MM.1S (cell line): ENCODE measurements around the gene BLCAP.

Source experiments
- CTCF ChIP-seq: fragments of 300-600 bp; sonication (generic); IDR thresholded peaks from 2 replicates; pipeline ENCODE4 v1.5.1; 2016; ENCODE audit warnings: antibody characterized with exemption, low read length, mixed read lengths
- EZH2 ChIP-seq: fragments of 300-600 bp; sonication (generic); optimal IDR thresholded peaks from 2 replicates; pipeline ENCODE3; 2017; ENCODE audit warnings: low read depth, mild to moderate bottlenecking, antibody characterized with exemption, low read length, mixed read lengths
- EZH2phosphoT487 ChIP-seq: fragments of 300-600 bp; sonication (generic); IDR thresholded peaks from 2 replicates; pipeline ENCODE4 v1.6.1; 2018; ENCODE audit warnings: antibody characterized with exemption, low read length

GRCh38 chr20:37479925-37480691 lies 47.6 kb downstream of the BLCAP start:
- TF ChIP-seq CTCF (no peak), EZH2 (no peak), EZH2phosphoT487 (no peak)
